Effector CD8-positive, alpha-beta T cell (primary cell): Measurements from ENCODE around the gene MARVELD3.
"Not testable (repeated sequence)": the region's sequence is repeated elsewhere in the genome, so short reads cannot be mapped to it uniquely, and the experiment has no call there.

Experiments
- DNase-seq: peaks from one replicate; lab custom pipeline; 2025; lab: John Stamatoyannopoulos, UW

The MARVELD3 gene

DNA sequence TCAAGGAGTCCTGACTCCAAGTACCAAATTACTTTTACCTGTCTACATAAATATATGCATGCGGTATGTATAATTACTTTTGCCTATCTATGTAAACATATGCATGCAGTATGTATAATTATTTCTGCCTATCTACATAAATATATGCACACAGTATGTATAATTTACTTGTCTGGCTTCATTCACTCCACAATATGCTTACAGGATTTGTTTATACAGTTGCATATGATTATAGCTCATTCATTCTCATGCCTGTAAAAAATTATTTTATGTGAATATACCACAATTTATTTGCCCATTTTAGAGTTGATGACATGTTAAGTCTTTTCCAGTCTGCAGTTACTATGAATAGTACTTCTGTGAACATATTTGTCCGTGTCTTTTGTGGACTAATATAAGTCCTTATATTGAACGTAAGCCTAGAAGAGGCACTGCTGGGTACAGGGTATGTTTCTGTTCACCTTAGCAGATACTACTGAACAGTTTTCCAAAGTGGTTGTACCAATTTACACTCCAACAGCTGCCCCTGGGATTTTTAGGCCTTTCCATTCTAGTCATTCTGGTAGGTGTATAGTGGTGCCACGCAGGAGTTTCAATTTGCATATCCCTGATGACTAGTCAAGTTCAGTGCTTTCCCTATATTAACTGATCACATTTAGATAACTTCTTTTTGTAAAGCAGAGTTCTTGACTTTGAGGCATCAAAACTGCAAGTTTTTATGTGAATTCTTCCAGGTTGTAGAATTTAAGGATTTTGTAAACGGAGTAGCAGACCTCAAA lies 47.0 kb downstream of the MARVELD3 start:
- no peak for DNase-seq

DNA sequence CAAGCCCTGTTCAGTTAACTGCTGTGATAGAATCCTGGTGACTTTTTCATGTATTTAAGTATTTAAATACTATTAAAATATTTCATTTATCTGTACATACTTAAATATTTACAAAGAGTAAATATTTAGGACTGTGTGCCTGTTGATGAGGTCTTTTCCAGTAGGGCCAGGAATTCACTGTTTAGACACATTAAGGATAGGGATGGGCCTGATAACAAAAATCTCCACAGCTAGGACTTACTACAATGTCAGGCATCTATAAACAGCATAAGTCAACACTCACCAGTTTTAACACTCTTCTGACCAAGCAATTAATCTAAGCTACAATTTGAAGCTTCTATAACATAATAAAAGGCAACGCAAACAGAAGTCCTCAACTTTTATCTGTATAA lies 47.6 kb downstream of the MARVELD3 start:
- no peak for DNase-seq

DNA sequence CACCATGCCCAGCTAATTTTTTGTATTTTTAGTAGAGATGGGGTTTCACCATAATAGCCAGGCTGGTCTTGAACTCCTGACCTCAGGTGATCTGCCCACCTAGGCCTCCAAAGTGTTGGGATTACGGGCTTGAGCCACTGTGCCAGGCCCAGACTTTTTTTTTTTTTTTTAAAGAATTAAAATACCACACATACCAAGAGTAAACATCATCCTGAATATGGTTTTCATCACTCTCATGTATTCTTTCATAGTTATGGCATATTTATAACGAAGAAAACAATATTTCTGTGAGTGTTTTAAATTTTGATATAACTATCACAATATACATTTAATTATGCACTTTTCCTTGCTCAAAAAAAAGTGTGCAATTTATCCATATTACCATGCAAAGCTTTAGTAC lies 48.2 kb downstream of the MARVELD3 start:
- no peak for DNase-seq

DNA sequence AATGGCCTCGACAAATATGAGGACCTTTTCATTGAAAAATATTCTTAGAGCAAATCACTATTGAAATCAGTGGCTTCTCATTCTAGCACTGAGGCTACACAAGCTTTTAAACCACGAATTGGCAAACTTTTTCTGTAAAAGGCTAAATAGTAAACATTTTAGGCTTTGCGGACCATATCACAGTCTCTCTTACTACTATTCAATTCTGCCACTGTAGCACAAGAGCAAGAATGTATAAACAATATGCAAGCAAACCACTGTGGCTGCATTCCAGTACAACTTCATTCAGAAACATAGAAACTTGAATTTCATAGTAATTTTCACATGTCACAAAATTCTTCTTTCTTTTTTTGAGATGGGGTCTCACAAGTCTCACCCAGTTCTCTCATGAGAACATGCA lies 49.4 kb downstream of the MARVELD3 start:
- DNase-seq = no peak

DNA sequence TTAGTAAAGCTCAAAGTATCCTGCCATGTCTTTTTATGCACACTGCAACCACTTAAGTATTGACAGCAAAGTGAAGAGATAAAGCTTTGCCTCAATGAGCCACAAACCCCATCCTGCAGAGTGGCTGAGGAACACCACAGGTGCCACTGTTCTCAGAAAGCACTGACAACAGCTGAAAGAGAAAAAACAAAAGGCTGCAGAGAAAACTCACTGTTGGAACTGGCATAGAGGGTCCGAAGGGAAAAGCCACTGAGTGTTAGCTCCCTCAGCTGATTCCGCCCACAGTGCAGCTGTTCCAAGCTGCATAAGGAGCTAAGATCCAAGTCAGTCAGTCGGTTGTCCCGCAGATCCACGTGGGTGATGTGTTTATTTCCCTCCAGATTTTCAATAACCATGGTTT lies 50.3 kb downstream of the MARVELD3 start:
- no peak for DNase-seq

DNA sequence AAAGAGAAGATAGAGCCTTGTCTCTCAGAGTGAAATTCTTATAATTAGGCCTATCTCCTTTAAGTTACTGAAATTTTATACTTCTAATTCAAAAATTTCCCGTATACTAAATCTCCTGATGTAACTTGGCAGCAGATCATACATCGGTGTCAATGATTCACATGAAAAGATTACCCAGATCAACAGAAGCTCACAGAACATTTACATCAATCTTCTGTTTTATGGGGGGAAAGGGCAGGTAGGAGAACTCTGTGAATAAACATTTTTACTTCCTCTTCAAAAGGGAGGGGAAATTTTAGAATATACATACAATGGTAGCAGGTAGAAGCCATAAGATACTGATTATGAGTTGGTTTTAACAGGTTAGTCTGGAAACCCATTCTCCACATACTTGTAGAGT lies 55.4 kb downstream of the MARVELD3 start:
- no peak for DNase-seq

DNA sequence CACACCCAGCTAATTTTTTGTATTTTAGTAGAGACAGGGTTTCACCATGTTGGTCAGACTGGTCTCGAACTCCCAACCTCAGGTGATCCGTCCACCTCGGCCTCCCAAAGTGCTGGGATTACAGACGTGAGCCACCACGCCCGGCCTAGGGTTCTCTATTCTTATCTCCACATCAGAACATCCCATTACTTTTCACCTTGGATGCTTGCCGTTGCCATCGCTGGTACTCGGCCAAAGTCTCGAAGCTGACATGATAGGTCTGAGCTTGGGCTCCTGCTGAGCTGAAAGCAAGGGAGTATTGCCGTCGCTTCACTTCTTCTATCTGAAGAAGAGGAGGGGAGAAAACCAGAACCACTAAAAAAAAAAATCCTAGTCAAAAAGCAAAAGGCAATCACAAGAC lies 58.3 kb downstream of the MARVELD3 start:
- not testable (repeated sequence) for DNase-seq
